Left lung (tissue), 10 donors: ENCODE data around the gene TIMM17A. TPM values are rescaled to one million over a fixed set of nuclear protein-coding genes. Genes with fewer than 3 reads are reported as not detected.

Source experiments
- ATAC-seq: fragments of 200-7000 bp; cut with Tn5 transposase; one replicate; pipeline ENCODE4 v1.9.1; 2020; ENCODE audit warnings: moderate library complexity
- DNase-seq, 4 donors: peaks; one replicate each; pipeline ENCODE4 v3.0.0-alpha.2; 2013 to 2020
- H3K27ac ChIP-seq, 2 donors: fragments of 200-600 bp; sonication (generic) in 1 of 2; one replicate each; pipeline versions ENCODE4 v1.5.0 to v1.8.0; 2020 to 2021
- H3K27me3 ChIP-seq, 2 donors: fragments of 200-600 bp; sonication (generic) in 1 of 2; one replicate each; pipeline versions ENCODE4 v1.5.0 to v1.8.0; 2020 to 2021
- H3K36me3 ChIP-seq, 2 donors: fragments of 200-600 bp; sonication (generic) in 1 of 2; one replicate each; pipeline versions ENCODE4 v1.5.0 to v1.8.0; 2020 to 2021
- H3K4me1 ChIP-seq, 2 donors: fragments of 200-600 bp; one replicate each; pipeline ENCODE4 v1.8.0; 2021
- H3K4me3 ChIP-seq, 2 donors: fragments of 200-600 bp; sonication (generic) in 1 of 2; one replicate each; pipeline versions ENCODE4 v1.5.0 to v1.8.0; 2020 to 2021; ENCODE audit warnings: mild to moderate bottlenecking in 1 of 2
- H3K9me3 ChIP-seq, 2 donors: fragments of 200-600 bp; sonication (generic) in 1 of 2; one replicate each; pipeline versions ENCODE4 v1.5.0 to v1.8.0; 2020 to 2021
- intact Hi-C, 2 donors: fragments of 100-400 bp; cut with DNase I; formaldehyde crosslinking; loops; one replicate each; pipeline versions ENCODE4 v1.11.2 to v1.14.2; 2022
- polyA plus RNA-seq, 6 donors: library from polyadenylated mRNA; unstranded; fragments of 120-200 nt; gene quantifications; one replicate each; pipeline ENCODE4 v1.2.1, GENCODE V29; 2013; ENCODE audit not compliant: insufficient read length in 6 of 6
- total RNA-seq, 2 donors: library from RNA; stranded (reverse); fragmentation: NEBNext Ultra II Directional; extraction: Animal tissue kit (Norgen Biotek cat#: 25700); gene quantifications; one replicate each; pipeline ENCODE4 v1.2.1, GENCODE V29; 2021
- TF ChIP-seq, protein P1 (sequence below), 2 donors: fragments of 200-600 bp; sonication (generic) in 1 of 2; IDR thresholded peaks; one replicate each; pipeline versions ENCODE4 v1.5.0 to v1.8.0; 2021; ENCODE audit warnings: antibody characterized with exemption in 2 of 2
- donor health status: DM: no; HTN: yes; CAD: no.
- donor health status: DM: no; HTN: no; CAD: no.

Gene TIMM17A
- total and polyA plus RNA-seq, 8 donors, result 42.6 to 56.7 (median 50.1) TPM

DNA sequence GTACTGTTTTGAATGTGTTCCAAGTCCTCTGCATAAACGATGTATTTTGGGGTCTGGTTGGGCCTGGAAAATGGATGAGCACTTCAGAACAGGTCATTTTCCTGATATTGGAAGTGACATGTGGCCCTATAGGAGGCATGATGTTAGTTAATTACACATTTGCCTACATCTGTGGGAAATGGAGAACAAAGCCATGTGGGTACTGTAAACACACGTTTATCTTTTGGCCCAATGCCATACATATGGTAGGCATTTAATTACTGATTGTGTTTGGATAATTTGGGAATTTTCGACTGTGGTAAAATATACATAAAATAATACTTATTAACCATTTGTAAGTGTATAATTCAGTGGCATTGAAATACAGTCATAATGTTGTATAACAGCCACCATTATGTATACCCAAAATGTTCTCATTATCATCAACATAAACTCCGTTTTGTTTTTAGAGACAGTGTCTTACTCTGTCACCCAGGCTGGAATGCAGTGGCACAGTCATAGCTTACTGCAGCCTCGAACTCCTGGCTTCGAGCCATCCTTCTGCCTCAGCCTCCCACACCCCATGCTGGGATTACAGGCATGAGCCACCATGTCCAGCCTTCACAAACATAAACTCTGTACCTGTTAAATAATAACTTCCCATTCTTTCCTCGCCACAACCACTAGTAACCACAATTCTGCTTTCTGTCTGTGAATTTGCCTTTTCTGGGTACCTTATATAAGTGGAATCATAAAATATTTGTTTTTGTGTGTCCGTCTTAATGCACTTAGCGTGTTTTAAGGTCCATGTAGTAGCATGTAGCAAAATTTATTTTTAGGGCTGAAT lies 15.2 kb downstream of the TIMM17A start:
- Histone ChIP-seq H3K9me3 (no peaks in the 10 kb centered on the region), H3K4me3 (no peak overlapping the region), H3K36me3 (peaks cover 0 to 52% of the 10 kb centered on the region in 2 donors), H3K27ac (no peak overlapping the region), H3K27me3 (no peaks in the 10 kb centered on the region), H3K4me1 (no peaks in the 10 kb centered on the region)
- DNase-seq (no peak), ATAC-seq (no peak)
- intact Hi-C loops, result loop anchor here in 1 of 2 donors (10.0 kb wide), 1 partner anchor 86 kb away; the partner anchor contains the start of gene SHISA4
- TF ChIP-seq, protein P1, sequence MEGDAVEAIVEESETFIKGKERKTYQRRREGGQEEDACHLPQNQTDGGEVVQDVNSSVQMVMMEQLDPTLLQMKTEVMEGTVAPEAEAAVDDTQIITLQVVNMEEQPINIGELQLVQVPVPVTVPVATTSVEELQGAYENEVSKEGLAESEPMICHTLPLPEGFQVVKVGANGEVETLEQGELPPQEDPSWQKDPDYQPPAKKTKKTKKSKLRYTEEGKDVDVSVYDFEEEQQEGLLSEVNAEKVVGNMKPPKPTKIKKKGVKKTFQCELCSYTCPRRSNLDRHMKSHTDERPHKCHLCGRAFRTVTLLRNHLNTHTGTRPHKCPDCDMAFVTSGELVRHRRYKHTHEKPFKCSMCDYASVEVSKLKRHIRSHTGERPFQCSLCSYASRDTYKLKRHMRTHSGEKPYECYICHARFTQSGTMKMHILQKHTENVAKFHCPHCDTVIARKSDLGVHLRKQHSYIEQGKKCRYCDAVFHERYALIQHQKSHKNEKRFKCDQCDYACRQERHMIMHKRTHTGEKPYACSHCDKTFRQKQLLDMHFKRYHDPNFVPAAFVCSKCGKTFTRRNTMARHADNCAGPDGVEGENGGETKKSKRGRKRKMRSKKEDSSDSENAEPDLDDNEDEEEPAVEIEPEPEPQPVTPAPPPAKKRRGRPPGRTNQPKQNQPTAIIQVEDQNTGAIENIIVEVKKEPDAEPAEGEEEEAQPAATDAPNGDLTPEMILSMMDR (IDR thresholded peaks at IDR 0.05), result no peak

DNA sequence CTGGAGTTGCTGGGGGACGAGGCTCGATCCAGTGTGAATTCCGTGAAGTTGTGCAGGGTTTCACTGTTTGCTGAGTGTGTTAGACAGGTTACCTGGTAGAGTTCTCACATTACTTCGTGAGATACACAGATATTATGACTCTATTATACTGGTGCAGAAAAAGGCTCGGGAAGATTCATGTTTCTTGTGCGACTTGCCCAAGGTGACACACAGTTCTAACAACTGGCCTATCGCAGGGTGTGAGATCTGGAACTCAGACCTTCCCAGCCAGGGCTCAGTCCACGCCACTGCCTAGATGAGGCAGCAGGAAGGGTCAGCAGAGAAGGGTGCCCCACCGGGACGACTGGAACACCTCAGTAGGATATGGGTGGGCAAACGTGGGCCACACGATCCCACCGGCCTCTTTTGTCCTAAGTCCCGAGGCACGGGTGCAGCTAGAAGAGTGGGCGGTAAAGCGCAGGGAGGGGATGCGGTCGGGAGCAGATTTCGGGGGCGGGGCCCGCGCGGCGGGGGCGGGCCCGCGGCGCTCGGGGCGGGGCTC lies 26.8 kb downstream of the TIMM17A start:
- H3K27ac ChIP-seq, result peak overlapping the region; percentile 97
- no peaks in the 10 kb centered on the region for H3K9me3 ChIP-seq
- H3K4me1 ChIP-seq, result peaks cover 0 to 24% of the 10 kb centered on the region in 2 donors
- no peak for ATAC-seq
- intact Hi-C loops, result no loop called here
- DNase-seq, result peak; percentile 55 to 96 (median 69)
- H3K27me3 ChIP-seq, result no peaks in the 10 kb centered on the region
- peaks cover 0 to 2% of the 10 kb centered on the region in 2 donors for H3K36me3 ChIP-seq
- TF ChIP-seq, protein P1 (IDR thresholded peaks at IDR 0.05), result no peak
- peak overlapping the region; percentile 95 to 96 for H3K4me3 ChIP-seq

DNA sequence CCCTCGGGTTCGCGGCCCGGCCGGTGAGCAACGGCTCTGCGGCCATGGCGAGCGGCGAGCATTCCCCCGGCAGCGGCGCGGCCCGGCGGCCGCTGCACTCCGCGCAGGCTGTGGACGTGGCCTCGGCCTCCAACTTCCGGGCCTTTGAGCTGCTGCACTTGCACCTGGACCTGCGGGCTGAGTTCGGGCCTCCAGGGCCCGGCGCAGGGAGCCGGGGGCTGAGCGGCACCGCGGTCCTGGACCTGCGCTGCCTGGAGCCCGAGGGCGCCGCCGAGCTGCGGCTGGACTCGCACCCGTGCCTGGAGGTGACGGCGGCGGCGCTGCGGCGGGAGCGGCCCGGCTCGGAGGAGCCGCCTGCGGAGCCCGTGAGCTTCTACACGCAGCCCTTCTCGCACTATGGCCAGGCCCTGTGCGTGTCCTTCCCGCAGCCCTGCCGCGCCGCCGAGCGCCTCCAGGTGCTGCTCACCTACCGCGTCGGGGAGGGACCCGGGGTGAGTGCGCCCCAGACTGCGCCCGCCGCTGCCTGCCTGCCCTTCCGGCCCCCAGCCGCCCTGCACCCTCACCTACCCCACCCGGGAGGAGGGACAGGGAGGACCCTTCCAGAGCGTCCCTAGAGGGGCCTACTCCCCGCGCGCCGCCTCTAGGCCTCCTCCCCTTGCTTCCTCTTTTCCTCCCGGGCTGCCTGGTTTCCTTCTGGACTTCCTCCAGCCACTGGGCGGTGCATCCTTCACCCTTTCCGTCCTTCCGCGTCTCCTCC lies 27.5 kb downstream of the TIMM17A start, which contains the start of gene RNPEP:
TSS of gene RNPEP (plus strand) at position 26 of the 757 bp plus-strand sequence. CDS start at position 45, 19 bp downstream.
- Histone ChIP-seq H3K27me3 (no peaks in the 10 kb centered on the region), H3K4me3 (peak within 1 kb of the TSS; percentile 95 to 96), H3K27ac (peak within 1 kb of the TSS; percentile 97), H3K4me1 (peaks cover 0 to 24% of the 10 kb centered on the region in 2 donors), H3K9me3 (no peaks in the 10 kb centered on the region), H3K36me3 (peaks cover 0 to 2% of the 10 kb centered on the region in 2 donors)
- DNase-seq (peak; percentile 67 to 90 (median 79)), ATAC-seq (peak; percentile 90)
- intact Hi-C loops, result no loop called here
- TF ChIP-seq, protein P1 (IDR thresholded peaks at IDR 0.05), result peak; percentile 12 to 48

DNA sequence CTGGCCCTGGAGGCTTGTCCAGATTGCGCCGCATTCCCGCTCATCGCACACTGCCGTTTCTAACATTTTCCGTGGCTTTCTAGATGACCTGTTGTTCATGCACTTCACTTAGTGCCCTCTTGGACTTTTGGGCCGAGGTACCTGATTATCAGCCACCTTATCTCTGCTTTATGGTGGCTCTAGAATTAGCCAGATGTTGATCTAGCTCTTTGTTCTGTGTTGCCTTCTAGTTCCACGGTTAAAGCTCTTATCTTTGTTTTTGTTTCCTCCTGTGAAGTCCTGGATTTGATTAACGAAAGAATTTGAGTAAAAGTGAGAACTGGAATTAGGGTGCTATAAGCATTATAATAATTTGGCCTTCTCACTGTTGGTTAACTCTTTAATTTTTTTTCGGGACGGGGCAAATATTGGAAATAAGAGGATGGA lies 28.1 kb downstream of the TIMM17A start:
- intact Hi-C loops, result no loop called here
- peak overlapping the region; percentile 97 for H3K27ac ChIP-seq
- peak overlapping the region; percentile 95 to 96 for H3K4me3 ChIP-seq
- no peak for DNase-seq
- peaks cover 0 to 7% of the 10 kb centered on the region in 2 donors for H3K36me3 ChIP-seq
- H3K4me1 ChIP-seq, result peaks cover 0 to 24% of the 10 kb centered on the region in 2 donors
- H3K27me3 ChIP-seq, result no peaks in the 10 kb centered on the region
- TF ChIP-seq, protein P1 (IDR thresholded peaks at IDR 0.05), result peak in 1 of 2 donors; percentile 25
- H3K9me3 ChIP-seq, result no peaks in the 10 kb centered on the region
- ATAC-seq, result no peak
